ENCODE data around the gene MRPS11. TPM values are rescaled to one million over a fixed set of nuclear protein-coding genes. Genes with fewer than 3 reads are reported as not detected.

The MRPS11 gene
- polyA plus RNA-seq, 1 donor from 2014 or later = 57.5 TPM

GRCh38 chr15:88477904-88478303, 10.4 kb downstream of the MRPS11 start:
- Histone ChIP-seq H3K27ac (ENCODE audit: low read length) (no peak overlapping the region), H3K36me3 (ENCODE audit: insufficient read depth, low read length) (no peaks in the 10 kb centered on the region), H3K4me3 (ENCODE audit: low read length) (no peak overlapping the region), H2AFZ (ENCODE audit: low read depth, low read length) (no peak overlapping the region), H3F3A (ENCODE audit: insufficient read depth, low read length, poor library complexity, severe bottlenecking) (no peaks in the 10 kb centered on the region), H3K79me2 (replicated peaks; ENCODE audit: insufficient read depth, low read length) (no peaks in the 10 kb centered on the region), H3K4me2 (ENCODE audit: low read length) (no peak overlapping the region), H3K9me2 (ENCODE audit: insufficient read depth, low read length) (no peaks in the 10 kb centered on the region), H3K9me3 (ENCODE audit: low read length) (no peaks in the 10 kb centered on the region), H3K9ac (ENCODE audit: low read length) (no peak overlapping the region), H3K27me3 (ENCODE audit: insufficient read depth, low read depth, low read length) (no peaks in the 10 kb centered on the region), H4K20me1 (ENCODE audit: insufficient read depth) (no peaks in the 10 kb centered on the region)
- no peak for TF ChIP-seq MXI1 (conservative IDR thresholded peaks at IDR 0.05; ENCODE audit: poor library complexity, severe bottlenecking)
- TF ChIP-seq SMC3 (conservative IDR thresholded peaks at IDR 0.05; ENCODE audit: poor library complexity) = no peak
- no peak for TF ChIP-seq EP300 (conservative IDR thresholded peaks at IDR 0.05; ENCODE audit: poor library complexity, severe bottlenecking)
- TF ChIP-seq REST (IDR thresholded peaks at IDR 0.05; ENCODE audit: borderline replicate concordance) = no peak
- TF ChIP-seq RAD21 (conservative IDR thresholded peaks at IDR 0.05) = no peak
- TF ChIP-seq TAF1 (IDR thresholded peaks at IDR 0.05; ENCODE audit: low read depth) = no peak
- no peak for TF ChIP-seq POLR2AphosphoS5 (IDR thresholded peaks at IDR 0.05)
- TF ChIP-seq CTCF (IDR thresholded peaks at IDR 0.05; ENCODE audit: poor library complexity, severe bottlenecking) = no peak
- TF ChIP-seq EZH2 (IDR thresholded peaks at IDR 0.05; ENCODE audit: borderline replicate concordance, insufficient read depth, low read length, poor library complexity, severe bottlenecking) = no peak

- no peaks in the 10 kb centered on the region for H3K79me2 ChIP-seq (replicated peaks; ENCODE audit: insufficient read depth, low read length)
- no peaks in the 10 kb centered on the region for H3K36me3 ChIP-seq (ENCODE audit: insufficient read depth, low read length)
- no peak overlapping the region for H3K4me3 ChIP-seq (ENCODE audit: low read length)
- TF ChIP-seq SMC3 (conservative IDR thresholded peaks at IDR 0.05; ENCODE audit: poor library complexity) (no peak), MXI1 (conservative IDR thresholded peaks at IDR 0.05; ENCODE audit: poor library complexity, severe bottlenecking) (no peak), EP300 (conservative IDR thresholded peaks at IDR 0.05; ENCODE audit: poor library complexity, severe bottlenecking) (no peak)
- no peaks in the 10 kb centered on the region for H4K20me1 ChIP-seq (ENCODE audit: insufficient read depth)
- H3K9me3 ChIP-seq (ENCODE audit: low read length) = no peaks in the 10 kb centered on the region
- no peak overlapping the region for H3K27ac ChIP-seq (ENCODE audit: low read length)
- no peak overlapping the region for H3K9ac ChIP-seq (ENCODE audit: low read length)
- H3K4me2 ChIP-seq (ENCODE audit: low read length) = no peak overlapping the region
- no peaks in the 10 kb centered on the region for H3K27me3 ChIP-seq (ENCODE audit: insufficient read depth, low read depth, low read length)
- H3K9me2 ChIP-seq (ENCODE audit: insufficient read depth, low read length) = no peaks in the 10 kb centered on the region
- no peak overlapping the region for H2AFZ ChIP-seq (ENCODE audit: low read depth, low read length)
- H3F3A ChIP-seq (ENCODE audit: insufficient read depth, low read length, poor library complexity, severe bottlenecking) = no peaks in the 10 kb centered on the region
These were observed 11.7 kb downstream of the MRPS11 start for GRCh38 chr15:88479169-88479568.

GRCh38 chr15:88480981-88481380, 13.5 kb downstream of the MRPS11 start:
- no peaks in the 10 kb centered on the region for H4K20me1 ChIP-seq (ENCODE audit: insufficient read depth)
- H3K4me2 ChIP-seq (ENCODE audit: low read length) = no peak overlapping the region
- no peaks in the 10 kb centered on the region for H3K9me3 ChIP-seq (ENCODE audit: low read length)
- TF ChIP-seq EP300 (conservative IDR thresholded peaks at IDR 0.05; ENCODE audit: poor library complexity, severe bottlenecking) (no peak), RAD21 (conservative IDR thresholded peaks at IDR 0.05) (no peak), SMC3 (conservative IDR thresholded peaks at IDR 0.05; ENCODE audit: poor library complexity) (no peak)
- no peaks in the 10 kb centered on the region for H3F3A ChIP-seq (ENCODE audit: insufficient read depth, low read length, poor library complexity, severe bottlenecking)
- no peak overlapping the region for H3K27ac ChIP-seq (ENCODE audit: low read length)
- no peak overlapping the region for H3K4me3 ChIP-seq (ENCODE audit: low read length)
- no peaks in the 10 kb centered on the region for H3K36me3 ChIP-seq (ENCODE audit: insufficient read depth, low read length)
- H3K9me2 ChIP-seq (ENCODE audit: insufficient read depth, low read length) = no peaks in the 10 kb centered on the region
- no peak overlapping the region for H2AFZ ChIP-seq (ENCODE audit: low read depth, low read length)
- no peaks in the 10 kb centered on the region for H3K79me2 ChIP-seq (replicated peaks; ENCODE audit: insufficient read depth, low read length)
- H3K27me3 ChIP-seq (ENCODE audit: insufficient read depth, low read depth, low read length) = no peaks in the 10 kb centered on the region
- H3K9ac ChIP-seq (ENCODE audit: low read length) = no peak overlapping the region

Data from neural cell (in vitro differentiated cells).